Hepatic stellate cell (primary cell): ENCODE data around the gene BBOX1.
"Not testable (repeated sequence)": the region's sequence is repeated elsewhere in the genome, so short reads cannot be mapped to it uniquely, and the experiment has no call there.

Source experiments
- DNase-seq: peaks from one replicate; pipeline ENCODE4 v3.0.0; 2011; ENCODE audit warnings: low spot score

The BBOX1 gene

GRCh38 chr11:27124514-27125264 lies 84.1 kb downstream of the BBOX1 start:
- no peak for DNase-seq

GRCh38 chr11:27129686-27130085 lies 89.1 kb downstream of the BBOX1 start:
- DNase-seq, result no peak

GRCh38 chr11:27130806-27131205 lies 90.2 kb downstream of the BBOX1 start:
- no peak for DNase-seq

GRCh38 chr11:27135924-27136329 lies 95.3 kb downstream of the BBOX1 start:
- not testable (repeated sequence) for DNase-seq

- no peak for DNase-seq
Measured at GRCh38 chr11:27138716-27139115, 98.1 kb downstream of the BBOX1 start.

GRCh38 chr11:27139742-27140367 lies 99.2 kb downstream of the BBOX1 start:
- DNase-seq, result no peak

GRCh38 chr11:27141576-27141975 lies 101.0 kb downstream of the BBOX1 start:
- DNase-seq, result no peak

GRCh38 chr11:27147916-27148315 lies 107.3 kb downstream of the BBOX1 start:
- DNase-seq, result no peak

GRCh38 chr11:27148506-27148905 lies 107.9 kb downstream of the BBOX1 start:
- DNase-seq, result no peak

- DNase-seq, result no peak
Measured at GRCh38 chr11:27150098-27150497, 109.5 kb downstream of the BBOX1 start.

GRCh38 chr11:27153136-27153535 lies 112.5 kb downstream of the BBOX1 start:
- DNase-seq, result no peak

GRCh38 chr11:27158456-27159334 lies 118.1 kb downstream of the BBOX1 start:
- DNase-seq, result peak; percentile 66

- DNase-seq, result peak; percentile 6
Measured at GRCh38 chr11:27159335-27159679, 118.7 kb downstream of the BBOX1 start.

GRCh38 chr11:27161071-27161470 lies 120.5 kb downstream of the BBOX1 start:
- DNase-seq, result peak; percentile 24

- DNase-seq, result no peak
Measured at GRCh38 chr11:27162237-27162636, 121.6 kb downstream of the BBOX1 start.

GRCh38 chr11:27166130-27166529 lies 125.5 kb downstream of the BBOX1 start:
- DNase-seq, result no peak

- DNase-seq, result no peak
Measured at GRCh38 chr11:27171376-27171958, 130.9 kb downstream of the BBOX1 start.

GRCh38 chr11:27173545-27173944 lies 132.9 kb downstream of the BBOX1 start:
- DNase-seq, result no peak

- no peak for DNase-seq
Measured at GRCh38 chr11:27174021-27174420, 133.4 kb downstream of the BBOX1 start.

- DNase-seq, result no peak
Measured at GRCh38 chr11:27174672-27175210, 134.1 kb downstream of the BBOX1 start.

- not testable (repeated sequence) for DNase-seq
Measured at GRCh38 chr11:27175562-27175961, 134.9 kb downstream of the BBOX1 start.
